GM19099 (cell line): ENCODE measurements around the gene SAMMSON.

Experiments
- POLR2A ChIP-seq: IDR thresholded peaks from 3 replicates; pipeline ENCODE4 v1.6.1; 2011; ENCODE audit warnings: low read depth; ENCODE audit not compliant: insufficient read length; ENCODE audit errors: extremely low read depth

The SAMMSON gene

DNA sequence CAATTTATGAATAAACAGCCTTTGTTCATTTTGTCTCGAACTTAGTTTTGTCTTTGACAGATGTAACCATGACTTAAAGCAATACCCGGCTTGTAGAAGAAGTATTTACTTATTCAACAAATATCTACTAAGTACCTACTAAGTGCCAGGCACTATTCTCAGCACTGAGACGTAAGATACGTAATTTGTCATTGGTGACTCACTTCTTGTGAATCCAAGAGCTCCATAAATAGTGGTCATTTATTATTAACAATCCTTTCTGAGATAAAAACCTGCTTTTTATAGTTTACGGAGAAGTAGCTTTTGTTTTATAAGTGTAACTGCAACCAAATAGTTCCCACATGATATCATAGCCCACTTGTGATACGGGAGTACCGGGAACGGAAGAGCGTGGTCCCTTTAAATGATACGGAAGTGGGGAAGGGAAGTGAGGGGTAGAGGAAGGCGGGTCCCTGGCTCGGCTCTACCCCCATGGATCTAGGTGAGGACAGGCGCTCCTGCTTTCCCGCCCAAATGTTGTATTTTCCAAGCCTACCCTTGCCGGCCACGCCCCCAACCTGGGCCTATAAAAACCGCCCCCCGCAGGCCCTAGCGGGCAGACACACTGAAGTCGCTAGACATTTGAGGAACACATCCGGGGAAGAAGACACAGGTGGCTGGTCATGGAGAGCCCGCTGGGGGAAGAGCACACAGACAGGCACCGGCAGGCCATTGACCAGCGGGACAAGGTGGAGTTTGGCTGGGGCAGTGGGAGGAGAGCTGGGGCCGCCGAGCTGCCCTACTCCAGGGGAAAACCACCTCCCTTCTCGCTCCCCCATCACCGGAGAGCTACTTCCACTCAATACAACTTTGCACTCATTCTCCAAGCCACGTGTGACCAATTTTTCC is at the start of gene SAMMSON:
Gene SAMMSON (plus strand): TSS at position 594 of the 888 bp plus-strand sequence.
- TF ChIP-seq POLR2A, result no peak

DNA sequence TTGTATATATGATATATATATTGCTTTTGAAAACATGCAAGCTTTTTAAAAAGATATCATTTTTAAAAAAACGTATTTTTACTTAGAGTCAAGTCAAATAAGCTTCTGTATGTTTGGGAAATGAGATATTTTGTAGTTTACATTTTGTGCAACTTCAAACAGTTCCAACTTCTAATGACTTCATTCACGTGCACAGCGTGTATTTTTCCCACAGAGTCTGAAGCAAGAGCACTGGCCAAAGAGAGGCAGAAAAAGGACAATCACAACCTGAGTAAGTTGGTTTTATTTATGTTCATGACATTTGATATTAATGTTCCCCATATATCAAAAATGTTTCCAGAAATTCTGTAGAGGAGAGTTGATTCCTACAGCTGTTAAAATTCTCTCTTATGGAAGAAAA is 47.9 kb upstream of the SAMMSON start:
- TF ChIP-seq POLR2A, result no peak

DNA sequence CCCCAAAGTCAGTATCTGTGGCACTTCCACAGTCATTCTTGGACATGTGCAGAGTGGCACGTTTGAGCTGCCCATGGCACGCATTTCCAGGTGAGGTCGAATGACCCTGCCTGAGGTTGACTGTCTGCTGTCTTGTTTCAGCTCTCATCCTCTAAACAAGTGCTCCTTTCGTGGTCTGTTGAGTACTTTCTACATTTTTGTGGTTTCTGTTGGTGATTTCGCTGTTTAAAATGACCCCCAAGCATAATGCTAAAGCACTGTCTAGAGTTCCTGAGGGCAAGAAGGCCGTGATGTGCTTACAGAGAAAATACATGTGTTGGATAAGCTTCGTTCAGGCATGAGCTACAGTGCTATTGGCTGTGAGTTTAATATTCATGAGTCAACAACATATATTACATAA is 40.0 kb upstream of the SAMMSON start:
- no peak for TF ChIP-seq POLR2A

DNA sequence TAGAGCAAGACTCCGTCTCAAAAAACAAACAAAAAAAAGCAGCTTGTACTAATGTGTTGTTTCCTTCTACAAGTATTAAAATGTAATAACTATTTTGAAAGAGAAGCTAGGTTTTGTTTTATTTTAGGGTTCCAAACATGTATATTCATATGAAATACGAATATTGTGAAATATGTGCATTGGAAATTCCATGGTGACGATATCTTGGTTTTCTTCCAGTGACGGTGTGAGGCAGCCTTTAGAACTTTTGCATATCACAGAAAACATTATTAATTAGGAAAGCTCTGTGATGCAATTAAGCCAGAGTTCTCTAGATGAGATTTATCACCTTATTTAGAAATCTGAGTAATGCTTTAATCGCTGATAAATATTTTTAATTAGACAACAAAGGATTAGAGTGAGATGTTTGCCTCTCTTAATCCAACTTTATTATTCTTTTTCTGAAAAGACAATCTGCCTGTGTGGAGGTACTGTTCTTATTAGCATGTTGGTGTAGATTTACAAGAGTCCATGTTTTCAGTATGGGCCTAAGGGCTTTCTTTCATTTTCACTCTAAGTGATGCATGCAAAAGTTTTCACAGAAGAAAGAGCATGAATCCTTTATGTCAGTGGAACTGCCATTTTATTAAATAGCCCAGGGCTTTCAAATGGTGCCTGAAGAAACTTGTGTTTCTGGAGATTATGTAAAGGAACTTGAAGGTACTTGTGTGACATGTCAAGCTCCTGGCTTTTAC is 37.7 kb upstream of the SAMMSON start:
- no peak for TF ChIP-seq POLR2A

DNA sequence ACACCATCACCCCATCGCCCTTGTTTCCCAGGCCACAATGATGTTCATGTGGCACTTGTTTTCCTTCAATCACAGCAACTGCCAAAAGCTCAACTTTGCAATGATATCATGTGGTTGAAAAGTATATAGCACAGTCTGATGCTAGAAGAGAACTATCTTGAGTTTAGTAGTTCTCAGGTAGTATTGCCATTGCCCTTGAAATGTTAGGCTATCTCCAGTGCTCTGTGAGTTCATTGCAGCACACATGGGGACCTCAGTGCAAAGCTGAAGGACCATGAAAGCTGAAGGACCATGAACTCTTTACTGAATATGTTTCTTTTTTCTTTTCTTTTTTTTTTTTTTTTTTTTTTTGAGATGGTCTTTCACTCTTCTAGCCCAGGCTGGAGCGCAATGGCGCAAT is 35.9 kb upstream of the SAMMSON start:
- no peak for TF ChIP-seq POLR2A

DNA sequence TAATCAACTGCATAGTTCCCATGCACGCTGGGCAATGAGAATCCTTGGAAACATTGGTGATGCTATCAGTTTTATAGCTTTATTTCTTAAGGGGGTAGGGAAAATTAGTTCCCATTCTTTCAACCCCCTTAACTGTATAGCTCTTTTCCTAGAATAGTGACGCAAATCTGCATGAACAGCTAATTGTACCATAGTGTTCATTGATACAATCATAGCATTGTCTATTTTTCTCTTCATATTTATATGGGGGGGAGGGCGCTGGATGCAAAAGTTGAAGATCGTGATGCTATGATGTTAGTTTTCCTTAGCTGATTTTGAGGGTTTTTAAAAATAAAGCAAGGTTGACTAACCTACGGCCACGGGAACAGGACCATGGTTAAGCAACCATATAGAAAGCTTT is 32.4 kb upstream of the SAMMSON start:
- no peak for TF ChIP-seq POLR2A

DNA sequence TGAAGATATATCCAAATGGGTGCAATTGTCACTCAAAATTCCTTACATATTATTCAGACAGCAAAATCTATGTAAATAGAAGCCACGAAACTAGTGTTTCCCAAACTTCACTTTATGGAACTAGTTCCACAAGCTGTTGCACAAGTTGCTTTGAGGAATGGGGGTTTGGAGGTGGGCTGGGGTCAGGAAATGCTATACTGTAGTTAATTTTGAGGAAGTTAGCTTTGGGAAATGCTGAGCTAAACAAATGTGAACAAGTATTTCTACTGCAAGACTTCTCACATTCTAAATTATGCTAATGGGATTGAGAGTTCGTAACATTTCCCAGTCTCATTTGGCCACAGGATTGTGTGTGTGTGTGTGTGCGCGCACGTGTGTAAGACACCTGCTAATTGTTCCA is 28.7 kb upstream of the SAMMSON start:
- no peak for TF ChIP-seq POLR2A

DNA sequence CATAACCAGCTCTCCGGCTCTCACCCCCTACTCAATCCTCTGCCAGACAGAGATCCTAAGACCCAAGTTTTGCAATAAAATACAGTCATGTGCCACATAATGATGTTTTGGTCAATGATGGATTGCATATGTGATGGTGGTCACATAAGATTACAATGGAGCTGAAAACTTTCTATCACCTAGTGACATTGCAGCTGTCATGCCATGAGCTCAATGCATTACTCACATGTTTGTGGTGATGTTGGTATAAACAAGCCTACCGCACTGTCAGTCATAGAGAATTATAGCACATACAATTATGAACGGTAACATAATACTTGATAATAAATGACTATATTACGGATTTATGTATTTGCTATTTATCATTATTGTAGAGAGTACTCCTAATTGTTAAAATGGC is 26.9 kb upstream of the SAMMSON start:
- TF ChIP-seq POLR2A, result no peak

DNA sequence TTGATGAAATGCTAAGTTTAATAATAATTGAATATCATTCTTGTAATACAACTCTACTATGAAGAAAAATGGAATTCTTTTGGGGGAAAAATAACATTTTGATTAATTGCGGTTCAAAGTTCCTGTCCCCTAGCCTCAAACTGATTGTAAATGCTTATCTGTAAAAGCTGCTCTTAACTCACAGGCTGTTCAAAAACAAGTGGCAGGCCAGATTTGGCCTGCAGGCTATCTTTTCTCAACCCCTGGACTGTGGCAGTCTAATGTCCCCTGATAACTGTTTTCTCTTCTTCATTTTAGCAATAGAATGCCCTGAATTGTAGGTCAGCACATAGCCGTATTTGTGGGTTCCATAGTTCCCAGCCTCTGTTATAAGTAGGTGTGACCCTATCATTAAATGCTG is 23.5 kb upstream of the SAMMSON start:
- no peak for TF ChIP-seq POLR2A

DNA sequence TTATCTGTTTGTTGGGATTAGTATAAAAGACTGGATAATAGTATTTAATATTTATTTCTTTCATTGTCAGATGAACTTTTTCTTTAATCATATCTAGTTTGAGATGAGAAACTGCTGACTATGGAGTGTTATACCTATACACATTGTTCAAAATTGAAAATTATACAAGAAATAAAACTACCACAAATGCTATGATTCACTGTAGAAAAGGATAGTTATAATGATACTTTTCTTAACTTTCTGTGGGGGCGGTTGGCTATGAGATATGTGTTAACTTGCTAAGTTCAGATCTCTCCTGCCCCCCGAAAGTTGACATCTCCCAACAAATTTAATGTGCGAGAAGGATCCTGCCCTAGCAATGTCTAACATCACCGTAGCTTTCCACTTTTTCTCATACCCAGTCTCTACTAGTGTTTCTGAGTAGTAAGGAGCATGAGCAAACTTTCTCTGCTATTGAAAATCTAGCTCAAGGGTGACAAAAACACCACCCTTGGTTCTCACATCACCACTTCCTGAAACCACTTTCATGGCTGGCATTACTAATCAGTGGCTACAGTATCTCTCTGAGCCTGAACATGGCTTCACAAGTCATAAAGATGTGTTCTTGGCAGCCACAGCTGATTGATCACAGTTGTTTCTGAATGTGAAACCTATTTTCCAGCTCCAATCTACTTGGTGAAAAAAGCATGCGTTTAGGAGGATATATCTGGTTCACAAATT is 15.8 kb upstream of the SAMMSON start:
- TF ChIP-seq POLR2A, result no peak

DNA sequence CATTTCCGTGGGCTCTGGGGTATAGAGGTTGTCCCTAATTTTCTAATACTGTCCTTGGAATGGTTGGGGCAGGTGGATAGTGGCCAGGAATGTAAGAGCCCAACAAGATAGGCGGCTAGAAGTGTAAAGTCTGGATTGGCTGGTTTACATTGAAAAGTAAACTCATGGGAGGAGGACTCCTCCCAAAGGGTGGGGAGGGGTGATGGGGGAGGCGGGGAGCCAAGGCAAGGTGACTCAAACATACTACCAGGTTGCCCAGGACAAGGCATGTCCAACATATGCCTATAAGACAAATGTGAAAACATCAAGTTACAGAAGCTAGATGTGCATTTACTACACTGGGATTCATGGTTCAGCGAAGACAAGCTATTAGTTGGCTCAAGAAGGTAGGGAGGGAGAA is 14.3 kb upstream of the SAMMSON start:
- no peak for TF ChIP-seq POLR2A

DNA sequence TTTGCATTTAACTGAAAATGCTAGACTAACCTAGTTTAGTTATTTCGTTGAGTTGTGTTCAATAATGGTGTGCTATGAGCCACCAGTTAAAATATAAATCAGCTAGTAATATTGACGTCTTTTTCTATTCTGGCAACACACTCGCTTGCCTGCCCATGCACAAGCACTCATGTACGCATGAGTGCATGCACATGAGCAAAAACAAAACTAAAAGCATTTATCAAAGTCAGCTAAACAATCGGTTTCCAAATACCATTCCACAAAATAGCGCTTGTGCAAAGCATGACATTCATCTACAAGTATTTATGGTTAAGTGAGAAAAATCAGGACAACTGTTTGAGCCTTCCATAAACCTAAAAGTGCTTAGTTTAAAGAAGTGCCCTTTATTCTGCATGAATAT is 13.1 kb upstream of the SAMMSON start:
- no peak for TF ChIP-seq POLR2A

DNA sequence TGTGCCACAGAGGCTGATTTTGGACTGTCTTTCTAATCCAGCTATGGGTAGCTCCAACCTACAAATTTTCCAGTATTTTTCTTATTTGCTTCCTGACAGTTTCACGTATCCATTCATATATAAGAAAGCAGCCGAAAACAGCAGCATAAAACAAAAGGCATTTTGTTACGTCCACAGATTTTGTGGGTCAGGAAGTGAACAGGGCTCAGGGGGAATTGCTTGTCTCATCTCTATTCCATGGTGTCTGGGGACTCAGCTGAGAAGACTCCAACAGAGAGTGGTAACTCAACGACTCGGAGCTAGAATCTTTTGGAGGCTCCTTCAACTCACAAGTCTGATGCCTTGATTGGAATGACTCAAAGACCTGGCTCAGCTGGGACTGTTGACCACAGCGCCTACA is 11.7 kb upstream of the SAMMSON start:
- TF ChIP-seq POLR2A, result no peak

DNA sequence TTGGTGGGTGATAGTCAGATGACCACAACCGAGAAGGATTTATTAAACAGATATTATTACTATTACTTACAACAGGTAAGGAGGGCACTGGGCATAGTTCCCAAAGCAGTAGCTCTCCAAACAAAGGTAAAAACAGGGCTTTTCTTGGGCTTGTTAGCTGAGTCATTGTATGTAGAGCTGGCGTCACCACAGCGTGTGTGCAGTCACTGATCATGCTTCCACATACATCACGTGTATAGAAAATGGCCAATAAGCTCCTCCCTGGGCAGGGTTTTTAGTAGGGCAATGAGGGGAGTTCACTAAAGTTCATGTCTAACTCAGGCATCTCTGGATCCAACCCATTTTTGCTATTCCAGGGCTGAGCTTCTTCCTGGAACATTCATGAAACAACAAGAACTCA is 5.8 kb upstream of the SAMMSON start:
- no peak for TF ChIP-seq POLR2A

DNA sequence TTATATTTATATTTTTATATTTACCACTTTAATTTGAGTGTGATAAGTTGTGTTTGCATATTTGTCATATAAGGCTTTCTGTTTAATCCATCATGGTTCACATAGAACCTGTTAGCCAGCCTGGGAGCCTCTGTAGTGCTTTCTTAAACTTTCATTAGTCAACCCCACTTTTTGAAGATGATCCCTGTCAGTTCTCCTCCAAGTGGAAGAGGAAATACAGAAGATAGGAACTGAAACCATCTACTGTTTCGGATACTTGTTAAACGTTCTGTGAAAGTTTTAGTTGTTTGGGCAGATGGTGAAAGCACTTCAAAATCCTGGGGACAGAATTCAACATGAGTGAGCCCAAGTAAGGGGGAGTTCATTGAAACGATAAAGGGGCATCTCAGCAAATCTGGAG is 4.6 kb upstream of the SAMMSON start:
- no peak for TF ChIP-seq POLR2A

DNA sequence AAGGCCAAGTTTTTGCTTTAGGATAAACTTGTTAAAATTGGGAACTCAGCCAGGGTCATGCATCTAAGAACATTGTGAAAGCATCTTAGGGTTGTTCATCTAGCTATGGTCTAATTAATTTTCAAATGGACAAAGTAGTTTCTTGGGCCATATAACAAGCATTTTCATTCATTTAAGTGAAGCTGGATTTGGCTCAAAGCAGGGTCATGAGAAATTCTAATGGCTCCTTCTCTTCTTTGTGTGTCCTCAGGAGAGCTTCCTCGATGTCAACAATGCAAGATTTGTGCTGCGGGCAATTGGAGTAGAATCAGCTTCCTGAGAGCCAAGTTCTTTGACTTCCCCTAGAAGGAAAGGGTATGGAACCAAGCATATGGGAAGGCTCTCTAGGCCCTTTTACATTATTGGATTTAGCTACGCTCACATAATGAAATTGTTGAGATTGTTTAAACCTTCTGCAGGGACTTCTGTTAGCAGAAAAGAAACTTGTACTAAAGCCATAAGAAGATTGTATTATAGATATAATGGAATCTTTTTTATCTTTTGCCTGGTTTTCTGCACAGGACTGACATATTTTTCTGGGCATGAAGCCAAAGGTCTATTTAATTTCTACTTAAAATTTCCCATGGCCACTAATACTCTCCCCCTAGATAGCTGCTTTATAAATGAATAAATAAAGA is 1.8 kb upstream of the SAMMSON start:
- TF ChIP-seq POLR2A, result no peak

DNA sequence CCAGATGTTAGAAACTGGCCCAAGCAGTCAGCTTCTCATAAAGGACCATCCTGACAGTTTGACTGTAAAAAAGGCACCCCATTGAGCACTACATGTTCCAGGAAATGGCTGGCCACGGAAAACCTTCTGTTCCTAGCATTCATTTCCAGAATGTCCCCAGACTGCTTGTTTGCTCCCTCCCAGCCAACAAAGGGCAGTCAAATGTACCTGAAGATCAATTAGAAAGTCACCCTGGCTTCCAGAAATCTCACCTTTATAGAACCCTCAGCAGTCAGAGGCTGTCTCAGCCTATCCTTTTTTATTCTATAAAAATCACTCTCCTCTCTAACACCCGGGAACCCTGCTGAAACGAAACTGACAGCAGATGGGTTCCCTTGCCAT is 784 bp upstream of the SAMMSON start:
- TF ChIP-seq POLR2A, result no peak
